IMR-90 (cell line): ENCODE data around the gene DNM3. TPM values are rescaled to one million over a fixed set of nuclear protein-coding genes. Genes with fewer than 3 reads are reported as not detected.

Experiments
- ATAC-seq: fragments of 200-7000 bp; cut with Tn5 transposase; 2 replicates; pipeline ENCODE4 v1.9.1; 2020; ENCODE audit warnings: low read depth, mild to moderate bottlenecking, moderate library complexity
- BruUV-seq: library from RNA; stranded (reverse); fragments of 400-500 nt; replicated peaks from 2 replicates; lab custom pipeline; 2021; lab: Mats Ljungman, UMichigan
- CTCF ChIA-PET: fragments of 300-600 bp; formaldehyde crosslinking; extraction: SDS; loops from one replicate; lab custom pipeline; 2021; ENCODE audit warnings: antibody characterized with exemption; lab: Yijun Ruan, JAX
- POLR2A ChIA-PET: fragments of 300-600 bp; sonication (Branson Sonifier 250); formaldehyde crosslinking; loops from one replicate; lab custom pipeline; 2022; ENCODE audit warnings: antibody characterized with exemption; ENCODE audit not compliant: unreplicated experiment; lab: Charles Lee
- DNase-seq: peaks from one replicate; pipeline ENCODE4 v3.0.0; 2013
- H2AFZ ChIP-seq: replicated peaks from 2 replicates; pipeline ENCODE3; 2013; ENCODE audit warnings: low read length, mild to moderate bottlenecking; ENCODE audit not compliant: poor library complexity
- H2AK5ac ChIP-seq: 2 replicates; pipeline ENCODE4 v1.6.1; 2013; ENCODE audit warnings: low read depth, low read length, inconsistent platforms
- H2AK9ac ChIP-seq: replicated peaks from 2 replicates; pipeline ENCODE3; 2013; ENCODE audit warnings: mild to moderate bottlenecking, low read depth, low read length, moderate library complexity; ENCODE audit not compliant: poor library complexity
- H2BK120ac ChIP-seq: 2 replicates; pipeline ENCODE4 v1.6.1; 2013; ENCODE audit warnings: low read depth, low read length, inconsistent platforms
- H2BK15ac ChIP-seq: 3 replicates; pipeline ENCODE4 v1.6.1; 2013; ENCODE audit warnings: low read depth, low read length, inconsistent platforms
- H2BK20ac ChIP-seq: 2 replicates; pipeline ENCODE4 v1.6.1; 2013; ENCODE audit warnings: low read depth, mild to moderate bottlenecking, inconsistent platforms, low read length, moderate library complexity
- H2BK5ac ChIP-seq: 2 replicates; pipeline ENCODE4 v1.6.1; 2013; ENCODE audit warnings: mild to moderate bottlenecking, low read depth, low read length, inconsistent platforms; ENCODE audit not compliant: poor library complexity, severe bottlenecking
- H3K14ac ChIP-seq: replicated peaks from 2 replicates; pipeline ENCODE4 v1.6.1; 2013; ENCODE audit warnings: low read depth, low read length, inconsistent platforms
- H3K18ac ChIP-seq: 2 replicates; pipeline ENCODE4 v1.6.1; 2013; ENCODE audit warnings: low read depth, low read length, control low read depth
- H3K23ac ChIP-seq: 2 replicates; pipeline ENCODE4 v1.6.1; 2013; ENCODE audit warnings: low read depth, low read length, inconsistent platforms
- H3K27ac ChIP-seq: 2 replicates; pipeline ENCODE4 v1.5.1; 2013; ENCODE audit warnings: mild to moderate bottlenecking, control low read depth, low read length; ENCODE audit not compliant: insufficient read depth
- H3K27me3 ChIP-seq: 2 replicates; pipeline ENCODE4 v1.6.1; 2013; ENCODE audit warnings: low read length; ENCODE audit not compliant: control insufficient read depth, insufficient read depth
- H3K36me3 ChIP-seq: 2 replicates; pipeline ENCODE4 v1.6.1; 2013; ENCODE audit warnings: low read length, mixed read lengths; ENCODE audit not compliant: control insufficient read depth, insufficient read depth
- H3K4ac ChIP-seq: 2 replicates; pipeline ENCODE4 v1.6.1; 2013; ENCODE audit warnings: low read depth, low read length, inconsistent platforms
- H3K4me1 ChIP-seq: 2 replicates; pipeline ENCODE4 v1.6.1; 2013; ENCODE audit warnings: low read length, mixed read lengths; ENCODE audit not compliant: control insufficient read depth, insufficient read depth
- H3K4me2 ChIP-seq: 2 replicates; pipeline ENCODE4 v1.6.1; 2013; ENCODE audit warnings: low read depth, mild to moderate bottlenecking, control low read depth, low read length, moderate library complexity
- H3K4me3 ChIP-seq: 2 replicates; pipeline ENCODE4 v1.5.1; 2013; ENCODE audit warnings: low read depth, mild to moderate bottlenecking, control low read depth, low read length, moderate library complexity; ENCODE audit not compliant: insufficient read depth
- H3K56ac ChIP-seq: 2 replicates; pipeline ENCODE4 v1.6.1; 2013; ENCODE audit warnings: low read length, inconsistent platforms; ENCODE audit not compliant: insufficient read depth; ENCODE audit errors: extremely low read depth
- H3K79me1 ChIP-seq, 2 experiments: 2 replicates each; pipeline ENCODE4 v1.6.1; 2013; ENCODE audit warnings: low read length in 2 of 2, inconsistent platforms in 1 of 2, low read depth in 1 of 2
- H3K9ac ChIP-seq: 2 replicates; pipeline ENCODE4 v1.6.1; 2013; ENCODE audit warnings: low read depth, low read length, control low read depth
- H3K9me1 ChIP-seq: 2 replicates; pipeline ENCODE4 v1.6.1; 2013; ENCODE audit warnings: low read length, inconsistent platforms; ENCODE audit not compliant: insufficient read depth
- H3K9me3 ChIP-seq: 2 replicates; pipeline ENCODE4 v1.6.1; 2013; ENCODE audit warnings: low read length; ENCODE audit not compliant: control insufficient read depth, insufficient read depth
- H4K20me1 ChIP-seq: 2 replicates; pipeline ENCODE4 v1.6.1; 2013; ENCODE audit warnings: low read length, inconsistent platforms; ENCODE audit not compliant: insufficient read depth
- H4K5ac ChIP-seq: 2 replicates; pipeline ENCODE4 v1.6.1; 2013; ENCODE audit warnings: mild to moderate bottlenecking, low read depth, low read length, control low read depth
- H4K8ac ChIP-seq, 2 experiments: 2 replicates each; pipeline ENCODE4 v1.6.1; 2013; ENCODE audit warnings: low read depth in 2 of 2, low read length in 2 of 2, control low read depth in 1 of 2, inconsistent platforms in 1 of 2
- H4K91ac ChIP-seq: 2 replicates; pipeline ENCODE4 v1.6.1; 2013; ENCODE audit warnings: low read depth, low read length, inconsistent platforms; ENCODE audit not compliant: insufficient read depth
- BHLHE40 ChIP-seq: fragments of 150-350 bp; IDR thresholded peaks from 2 replicates; pipeline ENCODE4 v1.6.1; 2016; ENCODE audit warnings: mild to moderate bottlenecking, low read depth, low read length
- CHD1 ChIP-seq: IDR thresholded peaks from 2 replicates; pipeline ENCODE4 v1.6.1; 2012; ENCODE audit warnings: low read depth, low read length, improper control_type of control experiment
- MAFK ChIP-seq: IDR thresholded peaks from 2 replicates; pipeline ENCODE4 v1.6.1; 2012; ENCODE audit warnings: low read depth, low read length, improper control_type of control experiment
- MAZ ChIP-seq: IDR thresholded peaks from 2 replicates; pipeline ENCODE4 v1.6.1; 2012; ENCODE audit warnings: low read depth, mild to moderate bottlenecking, low read length, improper control_type of control experiment, moderate library complexity, borderline replicate concordance
- NFE2L2 ChIP-seq: fragments of 150-350 bp; IDR thresholded peaks from 2 replicates; pipeline ENCODE4 v1.6.1; 2016; ENCODE audit warnings: low read depth, mild to moderate bottlenecking, low read length
- RCOR1 ChIP-seq: IDR thresholded peaks from 2 replicates; pipeline ENCODE4 v1.6.1; 2012; ENCODE audit warnings: mild to moderate bottlenecking, low read length, improper control_type of control experiment; ENCODE audit not compliant: insufficient replicate concordance
- RFX5 ChIP-seq: IDR thresholded peaks from 2 replicates; pipeline ENCODE4 v1.8.0; 2012; ENCODE audit warnings: low read depth, mild to moderate bottlenecking, low read length, moderate library complexity
- SMC3 ChIP-seq: fragments of 150-350 bp; IDR thresholded peaks from 2 replicates; pipeline ENCODE4 v1.6.1; 2016; ENCODE audit warnings: low read depth, mild to moderate bottlenecking, antibody characterized with exemption, low read length, moderate library complexity
- WGBS, 2 experiments: methylation state at CpG; one replicate each; pipeline versions ENCODE4 v1.1.5 to v1.1.7; 2013; ENCODE audit warnings: missing lambda C conversion rate in 2 of 2; ENCODE audit not compliant: insufficient read length in 1 of 2; ENCODE audit errors: extremely low coverage in 2 of 2; 5-methylcytosine and 5-hydroxymethylcytosine counted together
- dilution Hi-C: fragments of 300-500 bp; cut with HindIII; formaldehyde crosslinking; loops from one replicate; pipeline ENCODE4 v1.14.3; 2018; ENCODE audit warnings: low sequenced_read_pairs; ENCODE audit not compliant: unreplicated experiment
- in situ Hi-C: fragments of 300-500 bp; cut with MboI; formaldehyde crosslinking; loops from 3 replicates; pipeline ENCODE4 v1.14.3; 2019; ENCODE audit warnings: low sequenced_read_pairs, inconsistent platforms, mixed read lengths
- intact Hi-C: fragments of 100-400 bp; cut with micrococcal nuclease; formaldehyde crosslinking; loops from 2 replicates; pipeline ENCODE4 v1.10.0; 2022
- polyA plus RNA-seq, 3 experiments: library from polyadenylated mRNA; depleted of rRNA; stranded (reverse); fragments of >200 nt; gene quantifications; 2 replicates each; pipeline ENCODE4 v1.2.3, GENCODE V29; 2012; ENCODE audit warnings: low replicate concordance in 1 of 3
- total RNA-seq: library from RNA; depleted of rRNA; stranded (reverse); fragments of >200 nt; gene quantifications from 2 replicates; pipeline ENCODE4 v1.2.3, GENCODE V29; 2012

Gene DNM3
- total and polyA plus RNA-seq, 2 of the 4 experiments (the other 2 are of a cell fraction) = 0.36 TPM

- Histone ChIP-seq H2BK5ac (no peak overlapping the region), H3K14ac (no peak overlapping the region; the same call in 1 of the 2 replicates), H2BK20ac (no peak overlapping the region), H3K79me1 (no peaks in the 10 kb centered on the region), H3K4me2 (peak overlapping the region; percentile 12; the same call in 1 of the 2 replicates), H3K18ac (no peak overlapping the region; the same call in 1 of the 2 replicates), H4K5ac (no peak overlapping the region), H2BK120ac (no peak overlapping the region), H3K9ac (no peak overlapping the region), H4K8ac (no peak overlapping the region), H3K4me3 (no peak overlapping the region), H2AK5ac (0 out of 2 replicates have a peak overlapping the region, but pooled peaks have one; percentile 3), H3K9me3 (no peaks in the 10 kb centered on the region), H3K36me3 (no peaks in the 10 kb centered on the region), H3K27me3 (no peaks in the 10 kb centered on the region; the same call in 1 of the 2 replicates), H4K20me1 (no peaks in the 10 kb centered on the region), H3K4ac (no peak overlapping the region; the same call in 1 of the 2 replicates), H2AFZ (no peak overlapping the region), H2AK9ac (no peak overlapping the region), H3K27ac (no peak overlapping the region), H3K56ac (no peak overlapping the region), H3K4me1 (peaks cover 6% of the 10 kb centered on the region), H3K9me1 (peaks cover 7% of the 10 kb centered on the region), H4K91ac (no peak overlapping the region), H2BK15ac (no peak overlapping the region), H3K23ac (no peak overlapping the region)
- TF ChIP-seq CHD1 (no peak), BHLHE40 (no peak), RCOR1 (no peak), RFX5 (no peak), MAFK (no peak), NFE2L2 (no peak), MAZ (no peak), SMC3 (no peak)
- 27% methylated on average over 2 of the region's 2 CpGs; no CpG with 5 or more reads in 1 of the 2 experiments for WGBS, 2 experiments
- BruUV-seq = no TSS peak
- in situ Hi-C loops (loop anchor here (25.0 kb wide), 1 partner anchor 598 kb away; the partner anchor contains the start of gene C1orf105), dilution Hi-C loops (no loop called here), intact Hi-C loops (no loop called here)
- ATAC-seq (peak; percentile 45), DNase-seq (peak; percentile 39)
- CTCF ChIA-PET = no interaction called here
- POLR2A ChIA-PET = interaction anchor here (0.6 kb wide), 1 partner anchor 33 kb away, joined by 3 read pairs; no protein-coding TSS in a partner anchor
Measured at GRCh38 chr1:171814692-171815091, 26.6 kb upstream of the DNM3 start.
